Choroid plexus epithelial cell (primary cell): ENCODE results near the gene VWA2.

Experiments
- DNase-seq: peaks from one replicate; pipeline ENCODE4 v3.0.0-alpha.2; 2010; ENCODE audit warnings: low read depth
- H3K4me3 ChIP-seq: 2 replicates; pipeline ENCODE4 v1.5.1; 2011; ENCODE audit warnings: low read depth, mild to moderate bottlenecking, control low read depth, low read length, moderate library complexity
- TF ChIP-seq, protein P1 (sequence below): conservative IDR thresholded peaks from 2 replicates; pipeline ENCODE4 v1.5.1; 2011; ENCODE audit warnings: low read depth, mild to moderate bottlenecking, control low read depth, inconsistent platforms, low read length, moderate library complexity

The VWA2 gene

DNA sequence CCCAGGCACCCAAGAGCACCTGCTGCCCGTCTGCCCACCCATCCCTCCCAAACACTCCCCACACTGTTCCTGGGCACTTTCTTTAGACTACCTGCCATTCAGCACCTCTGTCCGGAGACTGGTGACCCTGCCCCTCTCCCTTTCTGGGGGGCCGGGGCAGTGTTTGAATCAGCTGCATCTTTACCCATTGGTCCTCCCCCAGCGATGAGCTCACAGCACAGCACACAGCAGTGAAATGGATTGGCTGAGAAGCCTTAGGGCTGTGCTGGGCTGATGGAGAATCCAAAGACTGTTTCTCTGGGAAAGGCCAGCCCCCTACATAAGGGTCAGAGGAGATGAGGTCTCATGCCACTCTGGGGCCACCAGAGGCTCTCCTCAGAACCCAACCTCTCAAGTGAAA lies 40.2 kb downstream of the VWA2 start:
- no peak overlapping the region for H3K4me3 ChIP-seq
- TF ChIP-seq, protein P1, sequence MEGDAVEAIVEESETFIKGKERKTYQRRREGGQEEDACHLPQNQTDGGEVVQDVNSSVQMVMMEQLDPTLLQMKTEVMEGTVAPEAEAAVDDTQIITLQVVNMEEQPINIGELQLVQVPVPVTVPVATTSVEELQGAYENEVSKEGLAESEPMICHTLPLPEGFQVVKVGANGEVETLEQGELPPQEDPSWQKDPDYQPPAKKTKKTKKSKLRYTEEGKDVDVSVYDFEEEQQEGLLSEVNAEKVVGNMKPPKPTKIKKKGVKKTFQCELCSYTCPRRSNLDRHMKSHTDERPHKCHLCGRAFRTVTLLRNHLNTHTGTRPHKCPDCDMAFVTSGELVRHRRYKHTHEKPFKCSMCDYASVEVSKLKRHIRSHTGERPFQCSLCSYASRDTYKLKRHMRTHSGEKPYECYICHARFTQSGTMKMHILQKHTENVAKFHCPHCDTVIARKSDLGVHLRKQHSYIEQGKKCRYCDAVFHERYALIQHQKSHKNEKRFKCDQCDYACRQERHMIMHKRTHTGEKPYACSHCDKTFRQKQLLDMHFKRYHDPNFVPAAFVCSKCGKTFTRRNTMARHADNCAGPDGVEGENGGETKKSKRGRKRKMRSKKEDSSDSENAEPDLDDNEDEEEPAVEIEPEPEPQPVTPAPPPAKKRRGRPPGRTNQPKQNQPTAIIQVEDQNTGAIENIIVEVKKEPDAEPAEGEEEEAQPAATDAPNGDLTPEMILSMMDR, result no peak
- no peak for DNase-seq

DNA sequence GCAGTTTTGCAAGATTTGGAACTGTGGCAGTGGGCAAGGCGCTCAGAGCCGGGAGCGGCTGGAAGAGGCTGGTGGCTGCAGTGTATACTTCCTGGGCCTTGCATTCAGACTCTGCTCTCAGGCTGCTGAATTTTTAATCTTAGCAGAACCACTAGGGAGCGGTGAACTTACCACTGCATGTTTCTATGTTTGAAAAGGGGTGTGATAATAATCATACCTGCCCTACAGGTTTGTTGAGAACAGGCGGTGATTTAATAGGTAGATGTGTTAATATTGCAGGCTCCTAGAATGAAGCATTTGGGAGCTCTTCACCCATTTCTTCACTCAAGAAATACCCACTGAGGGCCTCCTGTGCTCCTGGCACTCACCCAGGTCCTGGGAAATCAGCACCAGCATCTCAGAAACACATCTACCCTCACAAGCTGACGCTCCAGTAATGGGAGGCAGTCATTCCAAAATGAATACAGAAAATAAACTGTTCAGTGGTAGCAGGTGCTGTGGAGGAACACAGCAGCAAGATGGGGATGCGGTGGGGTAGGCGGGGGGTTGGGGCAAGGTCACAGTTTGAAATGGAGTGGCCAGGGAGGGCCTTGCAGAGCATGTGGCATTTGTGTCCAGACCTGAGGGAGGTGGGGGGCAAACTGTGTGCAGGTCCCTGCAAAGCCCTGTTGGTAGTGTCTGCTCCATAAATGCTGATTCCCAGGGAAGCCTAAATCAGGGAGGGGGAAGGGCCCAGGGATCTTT lies 41.0 kb downstream of the VWA2 start:
- TF ChIP-seq, protein P1, result no peak
- no peak overlapping the region for H3K4me3 ChIP-seq
- no peak for DNase-seq

DNA sequence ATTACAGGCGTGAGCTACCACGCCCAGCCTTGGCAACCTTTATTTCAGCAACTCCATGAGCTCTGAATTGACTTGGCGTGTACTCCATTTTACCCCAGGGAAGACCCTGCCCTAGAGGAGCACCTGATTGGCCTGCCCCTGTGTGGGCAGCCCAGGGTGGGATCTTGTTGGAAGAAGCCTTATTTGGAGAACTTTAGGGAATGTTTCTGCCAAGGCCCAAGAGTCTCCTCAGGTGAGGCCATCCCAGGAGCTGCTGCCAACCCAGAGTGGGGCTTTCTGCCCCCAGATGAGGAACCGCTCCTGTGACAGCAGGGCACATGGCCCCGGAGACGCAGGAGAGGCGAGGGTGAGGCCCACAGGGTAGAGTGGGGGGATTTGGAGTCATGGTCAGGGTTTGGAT lies 42.0 kb downstream of the VWA2 start:
- no peak overlapping the region for H3K4me3 ChIP-seq
- TF ChIP-seq, protein P1, result no peak
- DNase-seq, result no peak

DNA sequence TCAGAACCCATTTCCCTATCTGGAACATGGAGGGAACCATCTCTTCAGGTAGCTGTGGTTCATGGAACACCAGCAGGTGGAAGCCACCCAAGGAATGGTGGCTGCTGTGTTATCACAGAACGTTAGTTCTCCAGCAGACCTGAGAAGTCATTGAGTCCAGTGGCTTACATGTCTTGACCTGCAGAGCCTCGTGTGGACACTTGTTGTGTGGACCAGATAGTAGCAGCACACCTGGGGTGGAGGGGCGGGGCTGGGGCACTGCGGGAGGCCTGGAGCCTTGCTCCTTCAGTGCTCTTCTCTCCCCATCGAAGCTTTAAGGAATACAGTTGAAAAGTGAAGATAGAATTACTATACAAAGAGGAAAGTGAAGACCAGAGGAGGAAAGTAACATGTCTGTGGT lies 42.4 kb downstream of the VWA2 start:
- H3K4me3 ChIP-seq, result no peak overlapping the region
- no peak for DNase-seq
- TF ChIP-seq, protein P1, result no peak

DNA sequence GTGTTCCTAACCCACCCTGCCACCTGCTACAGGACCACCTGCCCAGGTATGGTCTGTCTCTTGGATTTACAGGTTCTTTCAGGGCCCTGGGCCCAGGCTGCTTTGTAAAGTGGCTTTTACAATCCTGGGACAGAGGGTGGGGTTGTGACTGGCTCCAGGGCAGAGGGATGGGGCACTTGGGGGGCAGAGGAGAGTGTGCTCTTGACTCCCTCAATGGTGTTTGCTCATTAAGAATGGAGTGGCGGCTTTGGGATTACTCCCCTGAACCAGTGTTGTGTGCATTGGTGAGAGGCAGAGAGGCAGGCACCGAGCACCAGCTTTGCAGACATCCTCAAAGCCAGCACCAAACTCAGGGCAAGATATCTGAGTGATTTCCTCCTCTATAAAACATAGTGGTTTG lies 43.5 kb downstream of the VWA2 start:
- no peak for DNase-seq
- H3K4me3 ChIP-seq, result no peak overlapping the region
- TF ChIP-seq, protein P1, result no peak

DNA sequence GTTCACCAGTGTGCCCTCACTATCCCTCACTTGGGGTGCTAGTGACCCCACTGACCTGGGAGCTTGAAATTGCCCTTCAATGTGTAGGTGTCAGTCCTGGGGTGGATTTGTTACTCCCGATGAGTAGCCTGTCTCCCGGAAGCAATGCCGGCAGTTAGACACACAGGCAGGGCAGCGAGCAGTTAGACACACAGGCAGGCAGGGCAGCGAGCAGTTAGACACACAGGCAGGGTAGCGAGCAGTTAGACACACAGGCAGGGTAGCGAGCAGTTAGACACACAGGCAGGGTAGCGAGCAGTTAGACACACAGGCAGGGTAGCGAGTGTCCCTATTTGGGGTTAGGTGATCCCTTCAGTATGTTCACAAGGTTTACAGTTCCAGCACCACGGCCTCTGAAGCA lies 44.0 kb downstream of the VWA2 start:
- TF ChIP-seq, protein P1, result no peak
- DNase-seq, result no peak
- H3K4me3 ChIP-seq, result no peak overlapping the region
